Small intestine (tissue), 7 donors: ENCODE results near the gene MCIDAS. TPM values are rescaled to one million over a fixed set of nuclear protein-coding genes. Genes with fewer than 3 reads are reported as not detected.
A peak's percentile ranks its signal among the peaks of the same experiment; 100 is the strongest.

Source experiments
- DNase-seq, 2 donors: peaks; one replicate each; pipeline versions ENCODE4 v3.0.0 to v3.0.0-alpha.2; 2013
- FAIRE-seq: peaks from 2 replicates; lab custom pipeline; 2012; peaks lifted over from hg19 to GRCh38; lab: Jason Lieb, UNC
- H3K27ac ChIP-seq, 3 donors: one replicate each; pipeline ENCODE4 v1.5.1; 2013; ENCODE audit warnings: low read length in 2 of 3, mild to moderate bottlenecking in 2 of 3, control low read depth in 1 of 3, inconsistent platforms in 1 of 3, low read depth in 1 of 3, moderate library complexity in 1 of 3
- H3K27me3 ChIP-seq, 3 donors: one replicate each; pipeline ENCODE4 v1.6.1; 2013; ENCODE audit warnings: low read length in 3 of 3, inconsistent platforms in 1 of 3; ENCODE audit not compliant: control insufficient read depth in 3 of 3, insufficient read depth in 3 of 3
- H3K36me3 ChIP-seq, 3 donors: one replicate each; pipeline ENCODE4 v1.6.1; 2013; ENCODE audit warnings: low read length in 3 of 3, inconsistent platforms in 1 of 3, low read depth in 1 of 3, mild to moderate bottlenecking in 1 of 3, moderate library complexity in 1 of 3; ENCODE audit not compliant: control insufficient read depth in 3 of 3, insufficient read depth in 2 of 3
- H3K4me1 ChIP-seq, 3 donors: one replicate each; pipeline ENCODE4 v1.6.1; 2013; ENCODE audit warnings: low read length in 2 of 3, inconsistent platforms in 1 of 3, low read depth in 1 of 3, mild to moderate bottlenecking in 1 of 3, moderate library complexity in 1 of 3; ENCODE audit not compliant: control insufficient read depth in 3 of 3, insufficient read depth in 2 of 3
- H3K4me3 ChIP-seq, 3 donors: one replicate each; pipeline ENCODE4 v1.5.1; 2013; ENCODE audit warnings: low read length in 3 of 3, control low read depth in 1 of 3, inconsistent platforms in 1 of 3, low read depth in 1 of 3, mild to moderate bottlenecking in 1 of 3, moderate library complexity in 1 of 3
- H3K9me3 ChIP-seq, 2 donors: one replicate each; pipeline ENCODE4 v1.6.1; 2013; ENCODE audit warnings: low read depth in 1 of 2, low read length in 1 of 2; ENCODE audit not compliant: control insufficient read depth in 2 of 2, insufficient read depth in 1 of 2
- WGBS, 3 donors: extraction: QIAGEN DNeasy Blood & Tissue Kit; methylation state at CpG; one replicate each; pipeline ENCODE4 v1.1.7; 2013; 5-methylcytosine and 5-hydroxymethylcytosine counted together
- polyA plus RNA-seq, 4 donors: library from polyadenylated mRNA; stranded (reverse) in 3 of 4; unstranded in 1 of 4; fragments of 200-250 nt in 3 of 4; fragments of 120-200 nt in 1 of 4; gene quantifications; one replicate each; pipeline versions ENCODE4 v1.2.1 to v1.2.3, GENCODE V29; 2013
- donor health status: healthy with polysubstance abuse.
- donor health status: control.
- donor health status: control.
- donor health status: Bipolar disorder and iron deficiency.
- donor health status: healthy.

MCIDAS gene
- polyA plus RNA-seq, 4 donors = not detected

GRCh38 chr5:55226027-55226933 is 835 bp downstream of the MCIDAS start:
- peaks cover 0 to 15% (median 3%) of the 10 kb centered on the region in 3 donors for H3K4me1 ChIP-seq
- H3K4me3 ChIP-seq = peak overlapping the region in 1 of 3 donors; percentile 53
- FAIRE-seq (no peak), DNase-seq (peak in 1 of 2 donors; percentile 67)
- no peak overlapping the region for H3K27ac ChIP-seq
- H3K27me3 ChIP-seq = peaks cover 16 to 100% (median 72%) of the 10 kb centered on the region in 3 donors
- H3K36me3 ChIP-seq = no peaks in the 10 kb centered on the region
- WGBS, 3 donors = 5 to 9% (median 5%) methylated on average over 36 to 54 of the region's 54 CpGs
- no peaks in the 10 kb centered on the region for H3K9me3 ChIP-seq

DNA sequence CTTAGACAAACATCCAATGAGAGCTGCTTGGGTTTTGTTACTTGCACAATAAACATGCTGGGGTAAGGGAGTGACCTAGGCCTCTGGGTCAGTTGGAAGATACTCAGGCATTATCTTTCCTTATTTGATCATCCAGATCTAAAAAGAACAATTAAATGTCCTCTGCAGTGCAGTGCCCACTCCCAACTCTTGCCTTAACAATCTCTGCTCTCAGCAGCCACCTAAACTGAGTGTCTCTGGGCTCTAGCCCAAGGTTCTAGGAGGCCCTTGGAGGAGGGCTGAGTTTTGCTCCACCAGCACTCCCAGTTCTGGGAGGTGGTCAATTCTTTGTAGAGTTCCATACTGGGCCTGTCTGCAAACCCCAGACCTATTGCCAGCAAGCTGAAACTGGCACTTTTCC is 1.8 kb downstream of the MCIDAS start:
- FAIRE-seq (no peak), DNase-seq (no peak)
- peaks cover 16 to 100% (median 72%) of the 10 kb centered on the region in 3 donors for H3K27me3 ChIP-seq
- H3K4me3 ChIP-seq = no peak overlapping the region
- H3K4me1 ChIP-seq = peaks cover 0 to 20% (median 10%) of the 10 kb centered on the region in 3 donors
- no peak overlapping the region for H3K27ac ChIP-seq
- no peaks in the 10 kb centered on the region for H3K36me3 ChIP-seq
- no peaks in the 10 kb centered on the region for H3K9me3 ChIP-seq

- no peaks in the 10 kb centered on the region for H3K9me3 ChIP-seq
- H3K27me3 ChIP-seq = peaks cover 16 to 91% (median 66%) of the 10 kb centered on the region in 3 donors
- no peaks in the 10 kb centered on the region for H3K36me3 ChIP-seq
- DNase-seq (peak in 1 of 2 donors; percentile 24), FAIRE-seq (no peak)
- no peak overlapping the region for H3K4me3 ChIP-seq
- 42 to 53% (median 52%) methylated on average over 7 of the region's 7 CpGs for WGBS, 3 donors
- H3K27ac ChIP-seq = no peak overlapping the region
- peaks cover 0 to 25% (median 10%) of the 10 kb centered on the region in 3 donors for H3K4me1 ChIP-seq
Measured at GRCh38 chr5:55223812-55224240, 3.3 kb downstream of the MCIDAS start.

GRCh38 chr5:55222985-55223811 is 3.9 kb downstream of the MCIDAS start:
- Histone ChIP-seq H3K36me3 (no peaks in the 10 kb centered on the region), H3K27ac (no peak overlapping the region), H3K27me3 (peaks cover 13 to 85% (median 60%) of the 10 kb centered on the region in 3 donors), H3K4me1 (peaks cover 0 to 26% (median 10%) of the 10 kb centered on the region in 3 donors), H3K4me3 (no peak overlapping the region), H3K9me3 (no peaks in the 10 kb centered on the region)
- DNase-seq = peak in 1 of 2 donors; percentile 60
- WGBS, 3 donors = 8 to 16% (median 13%) methylated on average over 57 to 61 of the region's 61 CpGs
- no peak for FAIRE-seq

DNA sequence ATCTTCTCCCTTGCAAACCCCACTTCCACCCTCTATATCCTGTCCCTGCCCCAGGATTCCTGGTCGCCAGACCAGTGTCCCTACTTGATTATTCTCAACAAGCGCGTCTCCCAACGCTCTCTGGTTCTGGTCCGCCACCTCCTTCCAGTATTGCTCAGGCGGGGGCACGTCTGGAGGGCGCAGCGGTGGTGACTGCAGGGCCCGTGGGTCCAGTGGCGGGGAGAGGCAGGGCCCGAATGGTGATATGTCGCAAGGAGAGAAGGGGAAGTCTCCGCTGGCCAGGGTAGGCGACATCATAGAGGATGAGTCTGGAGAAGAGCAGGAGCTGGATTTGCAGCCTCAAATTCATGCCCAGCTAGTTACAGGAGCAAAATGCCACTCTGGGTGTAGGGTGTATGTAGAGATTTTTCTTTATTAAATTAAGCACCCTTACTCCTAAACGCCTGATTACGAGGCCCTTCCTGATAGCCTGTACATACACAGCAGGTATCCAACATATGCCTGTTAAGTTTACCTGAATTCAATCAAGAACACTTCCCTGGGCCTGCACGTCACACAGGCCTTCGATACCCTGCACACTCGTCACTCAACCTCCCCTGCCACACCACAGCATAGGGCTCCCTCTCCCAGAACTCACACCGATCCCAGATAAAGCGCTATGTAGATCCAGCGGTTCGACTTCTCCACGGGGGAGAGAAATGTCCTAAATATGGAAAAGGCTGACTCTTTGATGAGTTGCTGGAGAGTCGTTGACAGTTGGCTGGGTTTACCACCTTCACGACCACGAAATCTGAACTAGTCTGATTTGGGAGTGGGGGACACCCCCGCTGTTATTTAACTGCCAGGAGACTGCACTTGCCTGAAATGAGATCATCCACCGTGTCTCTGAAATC is 4.8 kb downstream of the MCIDAS start:
- FAIRE-seq = no peak
- no peak overlapping the region for H3K27ac ChIP-seq
- H3K36me3 ChIP-seq = no peaks in the 10 kb centered on the region
- H3K27me3 ChIP-seq = peaks cover 13 to 76% (median 59%) of the 10 kb centered on the region in 3 donors
- no peak overlapping the region for H3K4me3 ChIP-seq
- peak in 1 of 2 donors; percentile 44 for DNase-seq
- WGBS, 3 donors = 17 to 35% (median 28%) methylated on average over 30 of the region's 30 CpGs
- H3K4me1 ChIP-seq = peaks cover 0 to 25% (median 10%) of the 10 kb centered on the region in 3 donors
- peaks cover 0 to 3% of the 10 kb centered on the region in 2 donors for H3K9me3 ChIP-seq

DNA sequence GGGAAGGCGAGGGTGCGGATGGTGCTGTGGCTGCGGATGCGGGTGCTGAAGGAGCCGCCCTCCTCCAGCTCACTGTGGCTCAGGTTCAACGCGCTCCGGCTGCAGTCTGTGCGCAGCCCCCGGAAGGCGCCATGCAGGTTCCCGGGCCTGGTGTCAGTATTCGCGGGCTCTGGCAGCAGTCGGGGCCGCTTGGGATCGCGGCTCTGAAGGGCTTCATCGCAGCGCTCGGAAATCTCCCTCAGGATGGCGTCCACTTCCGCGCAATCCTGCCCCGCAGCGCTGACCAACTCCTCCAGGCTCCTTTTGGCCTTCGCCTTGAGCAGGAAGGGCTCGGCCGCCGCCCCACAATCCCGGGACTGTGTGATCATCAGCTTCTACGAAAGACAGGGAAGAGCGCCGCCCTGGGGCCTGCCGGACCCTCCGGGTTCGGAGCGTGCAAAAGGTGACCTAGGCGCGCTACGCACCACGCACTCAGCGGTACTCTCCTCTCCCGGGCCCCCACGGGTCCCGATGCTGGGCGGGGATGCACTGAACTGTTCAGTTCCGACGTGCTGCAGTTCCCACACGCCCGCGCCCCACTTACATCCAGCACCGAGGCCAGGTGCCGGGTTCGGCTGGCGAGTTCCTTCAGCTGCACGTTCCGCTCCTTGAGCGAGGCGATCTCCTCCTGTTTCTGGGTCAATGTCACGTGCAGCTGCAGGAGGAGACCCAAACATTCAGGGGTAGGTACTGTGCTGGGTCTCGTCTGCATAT is 6.5 kb downstream of the MCIDAS start:
- H3K4me3 ChIP-seq = peak overlapping the region in 2 of 3 donors; percentile 24
- no peak overlapping the region for H3K27ac ChIP-seq
- peaks cover 7 to 59% (median 50%) of the 10 kb centered on the region in 3 donors for H3K27me3 ChIP-seq
- no peaks in the 10 kb centered on the region for H3K36me3 ChIP-seq
- peaks cover 0 to 3% of the 10 kb centered on the region in 2 donors for H3K9me3 ChIP-seq
- peaks cover 0 to 23% (median 7%) of the 10 kb centered on the region in 3 donors for H3K4me1 ChIP-seq
- 4 to 9% (median 7%) methylated on average over 59 to 62 of the region's 62 CpGs for WGBS, 3 donors
- no peak for FAIRE-seq
- peak in 1 of 2 donors; percentile 70 for DNase-seq

- H3K27ac ChIP-seq = no peak overlapping the region
- WGBS, 3 donors = 78 to 87% (median 87%) methylated on average over 3 of the region's 3 CpGs
- H3K4me1 ChIP-seq = peaks cover 0 to 23% (median 7%) of the 10 kb centered on the region in 3 donors
- peaks cover 0 to 3% of the 10 kb centered on the region in 2 donors for H3K9me3 ChIP-seq
- no peak for FAIRE-seq
- no peak for DNase-seq
- H3K36me3 ChIP-seq = no peaks in the 10 kb centered on the region
- H3K27me3 ChIP-seq = peaks cover 7 to 51% (median 43%) of the 10 kb centered on the region in 3 donors
- H3K4me3 ChIP-seq = no peak overlapping the region
Measured at GRCh38 chr5:55219770-55220169, 7.3 kb downstream of the MCIDAS start.
